OCI-LY3 (cell line): ENCODE results near the gene CROCC.

Experiments
- EZH2phosphoT487 ChIP-seq: fragments of 200-600 bp; shearing (Covaris generic); IDR thresholded peaks from 2 replicates; pipeline ENCODE4 v1.6.1; 2018; ENCODE audit warnings: antibody characterized with exemption, mixed run types, low read depth
- TF ChIP-seq, protein P1 (sequence below): fragments of 200-600, 300-600 bp; sonication (generic); IDR thresholded peaks from 2 replicates; pipeline ENCODE4 v1.5.1; 2014; ENCODE audit warnings: antibody characterized with exemption, low read length, low read depth

DNA sequence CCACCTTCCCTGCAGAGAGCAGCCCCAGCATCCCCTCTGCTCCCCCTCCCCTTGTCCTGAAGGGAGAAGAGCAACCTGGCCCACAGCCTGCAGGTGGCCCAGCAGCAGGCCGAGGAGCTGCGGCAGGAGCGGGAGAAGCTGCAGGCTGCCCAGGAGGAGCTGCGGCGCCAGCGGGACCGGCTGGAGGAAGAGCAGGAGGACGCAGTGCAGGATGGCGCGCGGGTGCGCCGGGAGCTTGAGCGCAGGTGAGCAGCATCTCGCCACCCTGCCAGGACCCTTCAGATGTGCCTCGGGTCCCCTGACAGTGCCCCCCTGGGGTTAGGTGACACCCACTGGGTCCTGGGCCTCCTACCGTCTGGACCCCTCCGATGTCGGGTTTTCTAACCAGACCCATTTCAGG, 22.3 kb downstream of the CROCC start:
- TF ChIP-seq, protein P1, sequence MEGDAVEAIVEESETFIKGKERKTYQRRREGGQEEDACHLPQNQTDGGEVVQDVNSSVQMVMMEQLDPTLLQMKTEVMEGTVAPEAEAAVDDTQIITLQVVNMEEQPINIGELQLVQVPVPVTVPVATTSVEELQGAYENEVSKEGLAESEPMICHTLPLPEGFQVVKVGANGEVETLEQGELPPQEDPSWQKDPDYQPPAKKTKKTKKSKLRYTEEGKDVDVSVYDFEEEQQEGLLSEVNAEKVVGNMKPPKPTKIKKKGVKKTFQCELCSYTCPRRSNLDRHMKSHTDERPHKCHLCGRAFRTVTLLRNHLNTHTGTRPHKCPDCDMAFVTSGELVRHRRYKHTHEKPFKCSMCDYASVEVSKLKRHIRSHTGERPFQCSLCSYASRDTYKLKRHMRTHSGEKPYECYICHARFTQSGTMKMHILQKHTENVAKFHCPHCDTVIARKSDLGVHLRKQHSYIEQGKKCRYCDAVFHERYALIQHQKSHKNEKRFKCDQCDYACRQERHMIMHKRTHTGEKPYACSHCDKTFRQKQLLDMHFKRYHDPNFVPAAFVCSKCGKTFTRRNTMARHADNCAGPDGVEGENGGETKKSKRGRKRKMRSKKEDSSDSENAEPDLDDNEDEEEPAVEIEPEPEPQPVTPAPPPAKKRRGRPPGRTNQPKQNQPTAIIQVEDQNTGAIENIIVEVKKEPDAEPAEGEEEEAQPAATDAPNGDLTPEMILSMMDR: no peak
- no peak for TF ChIP-seq EZH2phosphoT487
